ENCODE results near the gene RNF213. TPM values are rescaled to one million over a fixed set of nuclear protein-coding genes. Genes with fewer than 3 reads are reported as not detected.

The RNF213 gene
- total and polyA plus RNA-seq, 2 of the 8 experiments (the other 6 are each of a cell fraction or from before 2014, with no cell fraction given) = 33.8 to 62.8 TPM

- TF ChIP-seq E2F6 (IDR thresholded peaks at IDR 0.05) (no peak), CEBPB (IDR thresholded peaks at IDR 0.05; ENCODE audit: low read depth, low read length) (no peak), CTBP2 (IDR thresholded peaks at IDR 0.05; ENCODE audit: borderline replicate concordance, insufficient read depth, insufficient read length, low read length) (no peak), KDM4A (IDR thresholded peaks at IDR 0.05; ENCODE audit: low read depth, low read length, severe bottlenecking) (no peak), MAFK (IDR thresholded peaks at IDR 0.05; ENCODE audit: low read depth, low read length) (no peak), SUZ12 (IDR thresholded peaks at IDR 0.05; ENCODE audit: low read length) (no peak)
Observed at GRCh38 chr17:80441133-80441578, 180.5 kb downstream of the RNF213 start (continued).

Measured in H1 (cell line).